ENCODE measurements around the gene CLCN1.

DNA sequence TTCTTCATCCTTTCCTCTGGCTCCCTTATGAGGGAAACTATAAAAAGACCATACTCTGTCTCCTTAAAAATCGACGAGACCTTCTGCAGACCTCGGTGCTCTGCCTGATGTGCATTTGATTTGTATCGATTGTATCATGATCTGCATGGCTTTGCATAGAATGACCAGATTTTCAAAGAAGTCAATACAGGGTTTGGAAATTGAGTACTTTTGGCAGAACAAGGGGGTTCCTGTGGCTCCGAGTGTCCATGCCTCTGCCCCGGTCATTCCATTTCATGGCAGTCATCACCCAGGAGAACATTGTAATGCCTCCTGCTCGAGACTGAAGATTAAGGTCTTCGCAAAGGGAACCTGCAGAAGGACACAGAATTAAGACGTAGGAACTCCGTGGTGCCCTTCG is 27.1 kb upstream of the CLCN1 start:
- TF ChIP-seq, protein P1, sequence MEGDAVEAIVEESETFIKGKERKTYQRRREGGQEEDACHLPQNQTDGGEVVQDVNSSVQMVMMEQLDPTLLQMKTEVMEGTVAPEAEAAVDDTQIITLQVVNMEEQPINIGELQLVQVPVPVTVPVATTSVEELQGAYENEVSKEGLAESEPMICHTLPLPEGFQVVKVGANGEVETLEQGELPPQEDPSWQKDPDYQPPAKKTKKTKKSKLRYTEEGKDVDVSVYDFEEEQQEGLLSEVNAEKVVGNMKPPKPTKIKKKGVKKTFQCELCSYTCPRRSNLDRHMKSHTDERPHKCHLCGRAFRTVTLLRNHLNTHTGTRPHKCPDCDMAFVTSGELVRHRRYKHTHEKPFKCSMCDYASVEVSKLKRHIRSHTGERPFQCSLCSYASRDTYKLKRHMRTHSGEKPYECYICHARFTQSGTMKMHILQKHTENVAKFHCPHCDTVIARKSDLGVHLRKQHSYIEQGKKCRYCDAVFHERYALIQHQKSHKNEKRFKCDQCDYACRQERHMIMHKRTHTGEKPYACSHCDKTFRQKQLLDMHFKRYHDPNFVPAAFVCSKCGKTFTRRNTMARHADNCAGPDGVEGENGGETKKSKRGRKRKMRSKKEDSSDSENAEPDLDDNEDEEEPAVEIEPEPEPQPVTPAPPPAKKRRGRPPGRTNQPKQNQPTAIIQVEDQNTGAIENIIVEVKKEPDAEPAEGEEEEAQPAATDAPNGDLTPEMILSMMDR (IDR thresholded peaks at IDR 0.05) = no peak
- TF ChIP-seq POLR2A (IDR thresholded peaks at IDR 0.05) (no peak), POLR2AphosphoS5 (IDR thresholded peaks at IDR 0.05) (no peak)

Data from prostate gland (tissue), 2 donors.